Measurements from ENCODE around the gene GRK4. TPM values are rescaled to one million over a fixed set of nuclear protein-coding genes. Genes with fewer than 3 reads are reported as not detected.

Gene GRK4
- total RNA-seq, 4 donors from 2014 or later, result 1.0 to 9.4 (median 6.0) TPM; not detected in 1

DNA sequence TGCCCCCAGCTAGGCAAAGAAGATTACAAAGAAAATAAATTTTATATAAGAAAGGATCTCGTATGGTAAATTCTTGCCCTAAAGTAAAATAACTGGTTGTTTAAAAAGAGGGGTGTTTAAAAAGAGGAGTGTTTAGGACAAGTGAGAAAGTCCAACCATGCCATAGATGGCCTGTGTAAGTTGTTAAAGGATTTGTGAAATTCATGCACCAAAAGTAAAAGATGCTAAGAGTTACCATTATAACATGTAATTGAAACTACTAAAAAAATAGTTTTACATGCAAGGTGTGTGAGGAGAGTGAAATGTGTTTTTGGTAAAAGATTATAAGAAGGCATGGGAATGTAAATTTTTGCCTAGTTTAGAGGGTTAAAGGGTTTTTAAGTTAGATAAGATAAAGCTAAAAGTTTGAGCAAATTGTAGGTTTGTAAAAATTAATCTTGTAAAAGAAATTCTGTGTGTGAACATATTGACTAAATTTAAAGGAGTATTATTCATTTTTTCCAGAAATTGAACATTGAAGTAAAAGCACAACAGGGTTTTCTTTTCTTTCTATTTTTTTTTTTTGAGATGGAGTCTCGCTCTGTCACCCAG is 90.9 kb downstream of the GRK4 start:
- H3K27ac ChIP-seq, result no peak overlapping the region
- H3K36me3 ChIP-seq, result no peaks in the 10 kb centered on the region
- intact Hi-C loops (cut with DNase I; ENCODE audit: low total_unique reads), result no loop called here
- no peaks in the 10 kb centered on the region for H3K27me3 ChIP-seq
- H3K4me1 ChIP-seq, result no peaks in the 10 kb centered on the region
- no peaks in the 10 kb centered on the region for H3K9me3 ChIP-seq
- DNase-seq, result no peak
- no peak overlapping the region for H3K4me3 ChIP-seq
- no peak for TF ChIP-seq CTCF (IDR thresholded peaks at IDR 0.05)

DNA sequence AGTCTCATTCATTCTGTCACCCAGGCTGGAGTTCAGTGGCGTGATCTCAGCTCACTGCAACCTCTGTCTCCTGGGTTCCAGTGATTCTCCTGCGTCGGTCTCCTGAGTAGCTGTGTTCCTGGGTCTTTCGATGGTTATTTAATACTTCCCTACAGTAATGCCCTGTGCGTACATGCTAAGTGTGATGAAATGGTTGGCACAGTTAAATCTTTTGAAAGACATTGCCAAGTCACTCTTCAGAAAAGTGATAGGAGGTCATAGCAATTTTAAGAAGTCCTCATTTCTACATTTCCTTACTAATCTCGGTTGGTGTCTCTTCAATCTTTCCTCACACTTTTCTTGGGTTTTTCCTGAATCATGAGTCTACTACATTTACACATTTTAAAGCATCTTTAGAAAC is 96.6 kb downstream of the GRK4 start:
- no peaks in the 10 kb centered on the region for H3K36me3 ChIP-seq
- no peak overlapping the region for H3K4me3 ChIP-seq
- intact Hi-C loops (cut with DNase I; ENCODE audit: low total_unique reads), result no loop called here
- H3K27me3 ChIP-seq, result no peaks in the 10 kb centered on the region
- no peak overlapping the region for H3K27ac ChIP-seq
- H3K4me1 ChIP-seq, result no peaks in the 10 kb centered on the region
- H3K9me3 ChIP-seq, result no peaks in the 10 kb centered on the region
- TF ChIP-seq POLR2A (IDR thresholded peaks at IDR 0.05), result no peak
- no peak for TF ChIP-seq CTCF (IDR thresholded peaks at IDR 0.05)
- DNase-seq, result no peak

GRCh38 chr4:3060946-3061345 is 97.6 kb downstream of the GRK4 start:
- no peak for DNase-seq
- intact Hi-C loops (cut with DNase I; ENCODE audit: low total_unique reads), result no loop called here
- H3K4me3 ChIP-seq, result no peak overlapping the region
- no peak overlapping the region for H3K27ac ChIP-seq
- no peaks in the 10 kb centered on the region for H3K4me1 ChIP-seq
- TF ChIP-seq POLR2A (IDR thresholded peaks at IDR 0.05) (no peak), CTCF (IDR thresholded peaks at IDR 0.05) (no peak)
- no peaks in the 10 kb centered on the region for H3K9me3 ChIP-seq
- H3K27me3 ChIP-seq, result no peaks in the 10 kb centered on the region
- H3K36me3 ChIP-seq, result no peaks in the 10 kb centered on the region

DNA sequence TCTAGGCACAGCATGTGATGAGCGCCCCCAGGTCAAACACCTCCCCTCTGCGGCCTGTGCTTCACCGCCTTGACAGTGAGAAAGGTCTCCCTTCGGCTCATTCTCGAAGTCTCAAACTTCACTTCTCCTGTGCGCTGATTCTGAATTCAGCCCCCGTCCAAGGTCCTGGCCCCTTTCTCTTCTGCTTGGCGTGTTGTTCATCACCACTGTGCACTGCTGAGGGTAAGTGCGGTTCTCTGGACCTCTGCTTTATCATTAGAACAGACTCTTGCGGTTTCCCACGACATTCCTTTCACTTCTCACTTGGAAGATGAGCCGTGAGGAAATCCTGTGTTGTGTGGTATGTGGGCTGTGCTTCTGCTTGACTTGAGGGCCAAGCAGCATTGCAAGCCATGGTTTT is 99.1 kb downstream of the GRK4 start:
- no peaks in the 10 kb centered on the region for H3K27me3 ChIP-seq
- intact Hi-C loops (cut with DNase I; ENCODE audit: low total_unique reads), result no loop called here
- TF ChIP-seq CTCF (IDR thresholded peaks at IDR 0.05), result no peak
- TF ChIP-seq POLR2A (IDR thresholded peaks at IDR 0.05), result no peak
- H3K4me3 ChIP-seq, result no peak overlapping the region
- DNase-seq, result no peak
- H3K9me3 ChIP-seq, result no peaks in the 10 kb centered on the region
- H3K36me3 ChIP-seq, result no peaks in the 10 kb centered on the region
- no peak overlapping the region for H3K27ac ChIP-seq
- H3K4me1 ChIP-seq, result no peaks in the 10 kb centered on the region

GRCh38 chr4:3065551-3065950 is 102.2 kb downstream of the GRK4 start:
- TF ChIP-seq CTCF (IDR thresholded peaks at IDR 0.05), result no peak
- TF ChIP-seq POLR2A (IDR thresholded peaks at IDR 0.05), result no peak
- Histone ChIP-seq H3K9me3 (no peaks in the 10 kb centered on the region), H3K4me3 (no peak overlapping the region), H3K4me1 (no peaks in the 10 kb centered on the region), H3K27me3 (no peaks in the 10 kb centered on the region), H3K36me3 (no peaks in the 10 kb centered on the region), H3K27ac (no peak overlapping the region)
- intact Hi-C loops (cut with DNase I; ENCODE audit: low total_unique reads), result no loop called here
- DNase-seq, result no peak
